Mesothelial cell of epicardium (in vitro differentiated cells): ENCODE results near the gene ERVMER34-1. TPM values are rescaled to one million over a fixed set of nuclear protein-coding genes. Genes with fewer than 3 reads are reported as not detected.

Source experiments
- DNase-seq, 2 experiments: peaks; one replicate each; pipeline ENCODE4 v3.0.0; 2021; ENCODE audit warnings: low spot score in 2 of 2; ENCODE audit not compliant: unreplicated experiment in 2 of 2
- H3K27ac Mint-ChIP-seq: 2 replicates; pipeline ENCODE4 v1.8.0; 2021; ENCODE audit warnings: mixed read lengths
- H3K27me3 Mint-ChIP-seq: 2 replicates; pipeline ENCODE4 v1.8.0; 2021; ENCODE audit warnings: low read depth, mixed read lengths
- H3K36me3 Mint-ChIP-seq: 2 replicates; pipeline ENCODE4 v1.8.0; 2021; ENCODE audit warnings: mixed read lengths
- H3K4me1 Mint-ChIP-seq: 2 replicates; pipeline ENCODE4 v1.8.0; 2021; ENCODE audit warnings: mixed read lengths
- H3K4me3 Mint-ChIP-seq: 2 replicates; pipeline ENCODE4 v1.8.0; 2021; ENCODE audit warnings: mild to moderate bottlenecking, moderate library complexity, mixed read lengths
- H3K9me3 Mint-ChIP-seq: 2 replicates; pipeline ENCODE4 v1.8.0; 2021; ENCODE audit warnings: mixed read lengths
- CTCF ChIP-seq: fragments of 200-600 bp; sonication (generic); IDR thresholded peaks from one replicate; pipeline ENCODE4 v1.5.0; 2021; ENCODE audit warnings: antibody characterized with exemption; ENCODE audit not compliant: unreplicated experiment
- microRNA-seq: library from miRNA; unstranded; fragments of <30 nt; microRNA quantifications from one replicate; pipeline ENCODE4 v1.2.0, GENCODE V29; 2021; ENCODE audit warnings: inconsistent platforms, mixed read lengths
- total RNA-seq: library from RNA; stranded (reverse); gene quantifications from 3 replicates; pipeline ENCODE4 v1.2.1, GENCODE V29; 2021

ERVMER34-1 gene
- total RNA-seq, 1 donor from 2014 or later, result 3.6 TPM

- Mint-ChIP-seq H3K4me1 (peaks cover 7% of the 10 kb centered on the region), H3K27me3 (peaks cover 6% of the 10 kb centered on the region), H3K36me3 (no peaks in the 10 kb centered on the region), H3K27ac (no peak overlapping the region), H3K9me3 (no peaks in the 10 kb centered on the region), H3K4me3 (no peak overlapping the region)
- no peak for TF ChIP-seq CTCF
- DNase-seq, result no peak
Measured at GRCh38 chr4:52704661-52705060, 46.6 kb downstream of the ERVMER34-1 start.

- TF ChIP-seq CTCF, result no peak
- Mint-ChIP-seq H3K4me3 (no peak overlapping the region), H3K27ac (no peak overlapping the region), H3K4me1 (peaks cover 7% of the 10 kb centered on the region), H3K9me3 (no peaks in the 10 kb centered on the region), H3K27me3 (peaks cover 1% of the 10 kb centered on the region), H3K36me3 (no peaks in the 10 kb centered on the region)
- no peak for DNase-seq
Measured at GRCh38 chr4:52704133-52704532, 47.1 kb downstream of the ERVMER34-1 start.

GRCh38 chr4:52701207-52701606 is 50.0 kb downstream of the ERVMER34-1 start:
- Mint-ChIP-seq H3K9me3 (no peaks in the 10 kb centered on the region), H3K4me3 (no peak overlapping the region), H3K36me3 (no peaks in the 10 kb centered on the region), H3K4me1 (peaks cover 12% of the 10 kb centered on the region), H3K27me3 (no peaks in the 10 kb centered on the region), H3K27ac (no peak overlapping the region)
- no peak for TF ChIP-seq CTCF
- no peak for DNase-seq

- Mint-ChIP-seq H3K27me3 (no peaks in the 10 kb centered on the region), H3K9me3 (peaks cover 31% of the 10 kb centered on the region), H3K4me3 (no peak overlapping the region), H3K27ac (no peak overlapping the region), H3K4me1 (peaks cover 5% of the 10 kb centered on the region), H3K36me3 (peaks cover 3% of the 10 kb centered on the region)
- TF ChIP-seq CTCF, result no peak
- DNase-seq, result no peak
Measured at GRCh38 chr4:52694936-52695335, 56.3 kb downstream of the ERVMER34-1 start.

GRCh38 chr4:52693492-52693891 is 57.7 kb downstream of the ERVMER34-1 start:
- TF ChIP-seq CTCF, result no peak
- H3K27ac Mint-ChIP-seq, result no peak overlapping the region
- peaks cover 3% of the 10 kb centered on the region for H3K36me3 Mint-ChIP-seq
- H3K4me1 Mint-ChIP-seq, result peaks cover 5% of the 10 kb centered on the region
- peaks cover 31% of the 10 kb centered on the region for H3K9me3 Mint-ChIP-seq
- H3K4me3 Mint-ChIP-seq, result no peak overlapping the region
- no peaks in the 10 kb centered on the region for H3K27me3 Mint-ChIP-seq
- no peak for DNase-seq

Small RNA genes lying within 50 kb of the gene (microRNA-seq; reads per million reads assigned to microRNA genes)
- gene MIR4449, result 16.7 reads per million, percentile 41 among the genes with 10 or more reads in this experiment

Other genes starting within 250 kb of the ERVMER34-1 start
- 39.2 to 43.1 TPM (median 40.8 TPM) in 3 replicates for gene USP46, start 92.1 kb downstream of the ERVMER34-1 start, total RNA-seq
- 22.7 to 26.1 TPM (median 24.7 TPM) in 3 replicates for gene RASL11B, start 110.9 kb upstream of the ERVMER34-1 start, total RNA-seq